Endodermal cell (in vitro differentiated cells): Measurements from ENCODE around the gene MYH13. TPM values are rescaled to one million over a fixed set of nuclear protein-coding genes. Genes with fewer than 3 reads are reported as not detected.
A peak's percentile ranks its signal among the peaks of the same experiment; 100 is the strongest.

Experiments
- DNase-seq: peaks from one replicate; pipeline ENCODE4 v3.0.0-alpha.2; 2017
- H3K27ac ChIP-seq: 2 replicates; pipeline ENCODE4 v1.5.1; 2013; ENCODE audit warnings: mild to moderate bottlenecking, low read depth, low read length, moderate library complexity
- H3K27me3 ChIP-seq: 2 replicates; pipeline ENCODE4 v1.6.1; 2013; ENCODE audit warnings: mild to moderate bottlenecking, low read length, moderate library complexity; ENCODE audit not compliant: insufficient read depth, control insufficient read depth, poor library complexity, severe bottlenecking
- H3K36me3 ChIP-seq: 2 replicates; pipeline ENCODE4 v1.7.0; 2013; ENCODE audit warnings: mild to moderate bottlenecking, low read length, moderate library complexity; ENCODE audit not compliant: control insufficient read depth, insufficient read depth
- H3K4me1 ChIP-seq: one replicate; pipeline ENCODE4 v1.7.0; 2013; ENCODE audit warnings: low read length; ENCODE audit not compliant: control insufficient read depth, insufficient read depth
- H3K4me3 ChIP-seq: 2 replicates; pipeline ENCODE4 v1.5.1; 2013; ENCODE audit warnings: mild to moderate bottlenecking, low read length, moderate library complexity
- H3K9ac ChIP-seq: 2 replicates; pipeline ENCODE4 v1.6.1; 2013; ENCODE audit warnings: mild to moderate bottlenecking, low read length, moderate library complexity; ENCODE audit not compliant: poor library complexity, severe bottlenecking; ENCODE audit errors: extremely low read depth
- H3K9me3 ChIP-seq: 2 replicates; pipeline ENCODE4 v1.6.1; 2013; ENCODE audit warnings: mild to moderate bottlenecking, low read length, moderate library complexity; ENCODE audit not compliant: control insufficient read depth
- H3K27ac Mint-ChIP-seq: 2 replicates; pipeline ENCODE4 v1.8.0; 2020; ENCODE audit warnings: mixed read lengths
- H3K27me3 Mint-ChIP-seq: 2 replicates; pipeline ENCODE4 v1.8.0; 2021; ENCODE audit warnings: mild to moderate bottlenecking, mixed read lengths; ENCODE audit not compliant: insufficient read depth
- H3K36me3 Mint-ChIP-seq: 2 replicates; pipeline ENCODE4 v1.8.0; 2020; ENCODE audit warnings: low read depth, mixed read lengths
- H3K4me1 Mint-ChIP-seq: 2 replicates; pipeline ENCODE4 v1.8.0; 2020; ENCODE audit warnings: mixed read lengths
- H3K4me3 Mint-ChIP-seq: 2 replicates; pipeline ENCODE4 v1.8.0; 2020; ENCODE audit warnings: mild to moderate bottlenecking, moderate library complexity, mixed read lengths
- H3K9me3 Mint-ChIP-seq: 2 replicates; pipeline ENCODE4 v1.8.0; 2020; ENCODE audit warnings: mild to moderate bottlenecking, mixed read lengths
- WGBS, 2 experiments: methylation state at CpG; one replicate each; pipeline versions ENCODE4 v1.1.5 to v1.1.7; 2013; ENCODE audit warnings: missing lambda C conversion rate in 2 of 2, mixed read lengths in 1 of 2; ENCODE audit not compliant: insufficient coverage in 1 of 2, insufficient read length in 1 of 2; 5-methylcytosine and 5-hydroxymethylcytosine counted together
- total RNA-seq, 2 donors: library from RNA; stranded (reverse); fragmentation: NEBNext Ultra II Directional in 1 of 2; extraction: Animal tissue kit (Norgen Biotek cat#: 25700) in 1 of 2; gene quantifications; 2 replicates in 1 of 2; 3 replicates in 1 of 2; pipeline ENCODE4 v1.2.1, GENCODE V29; 2021
- TF ChIP-seq, protein P1 (sequence below): fragments of 200-600 bp; sonication (generic); conservative IDR thresholded peaks from 2 replicates; pipeline ENCODE4 v1.5.0; 2021; ENCODE audit warnings: antibody characterized with exemption, mild to moderate bottlenecking

Gene MYH13
- total RNA-seq, 2 donors from 2014 or later, result not detected

DNA sequence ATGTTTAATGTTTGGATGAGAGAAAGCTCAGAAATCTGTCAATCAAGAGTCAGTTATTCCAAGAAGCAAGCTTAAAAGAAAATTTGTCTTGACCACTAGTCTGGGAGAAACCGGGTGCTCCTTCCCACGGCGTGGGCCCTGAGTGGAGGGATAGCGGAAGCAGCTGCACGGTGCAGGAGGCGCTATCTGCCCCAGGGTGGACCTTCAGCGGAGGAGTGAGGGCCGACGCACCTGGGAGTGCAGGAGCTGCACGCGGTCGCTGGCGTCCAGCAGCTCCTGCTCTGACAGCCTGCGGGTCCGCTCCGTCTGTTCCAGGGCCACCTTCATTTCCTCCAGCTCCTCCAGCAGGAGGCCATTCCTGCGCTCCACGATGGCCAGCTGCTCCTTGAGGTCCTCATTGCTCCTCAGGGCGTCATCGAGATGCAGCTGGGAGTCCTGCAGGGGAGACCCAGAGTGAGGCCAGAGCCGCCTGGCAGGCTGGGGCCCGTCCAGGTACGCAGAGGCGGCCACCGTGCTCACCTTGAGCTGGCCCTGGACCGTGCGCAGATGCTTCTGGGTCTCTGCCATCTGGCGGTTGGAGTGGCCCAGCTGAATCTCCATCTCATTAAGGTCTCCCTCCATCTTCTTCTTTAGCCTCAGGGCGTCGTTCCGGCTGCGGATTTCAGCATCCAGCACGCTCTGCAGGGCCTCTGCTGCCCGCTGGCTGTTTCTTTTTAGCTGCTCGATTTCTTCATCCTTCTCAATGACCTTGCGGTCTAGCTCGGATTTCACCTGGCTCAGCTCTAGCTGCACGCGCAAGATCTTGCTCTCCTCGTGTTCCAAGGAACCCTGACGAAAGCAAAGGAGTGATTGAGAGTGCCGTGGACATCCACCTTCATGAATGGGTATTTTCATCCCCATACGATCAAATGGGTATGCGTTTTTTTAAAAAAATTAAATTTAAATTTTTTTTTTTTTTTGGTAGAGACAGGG is 63.5 kb downstream of the MYH13 start:
- H3K4me1 ChIP-seq, result no peaks in the 10 kb centered on the region
- H3K27ac ChIP-seq, result no peak overlapping the region
- no peaks in the 10 kb centered on the region for H3K36me3 ChIP-seq
- no peak overlapping the region for H3K27ac Mint-ChIP-seq
- H3K4me1 Mint-ChIP-seq, result peaks cover 5% of the 10 kb centered on the region
- no peak overlapping the region for H3K4me3 Mint-ChIP-seq
- no peaks in the 10 kb centered on the region for H3K9me3 Mint-ChIP-seq
- no peaks in the 10 kb centered on the region for H3K27me3 ChIP-seq
- 94 to 95% methylated on average over 30 to 44 of the region's 44 CpGs for WGBS, 2 experiments
- TF ChIP-seq, protein P1, sequence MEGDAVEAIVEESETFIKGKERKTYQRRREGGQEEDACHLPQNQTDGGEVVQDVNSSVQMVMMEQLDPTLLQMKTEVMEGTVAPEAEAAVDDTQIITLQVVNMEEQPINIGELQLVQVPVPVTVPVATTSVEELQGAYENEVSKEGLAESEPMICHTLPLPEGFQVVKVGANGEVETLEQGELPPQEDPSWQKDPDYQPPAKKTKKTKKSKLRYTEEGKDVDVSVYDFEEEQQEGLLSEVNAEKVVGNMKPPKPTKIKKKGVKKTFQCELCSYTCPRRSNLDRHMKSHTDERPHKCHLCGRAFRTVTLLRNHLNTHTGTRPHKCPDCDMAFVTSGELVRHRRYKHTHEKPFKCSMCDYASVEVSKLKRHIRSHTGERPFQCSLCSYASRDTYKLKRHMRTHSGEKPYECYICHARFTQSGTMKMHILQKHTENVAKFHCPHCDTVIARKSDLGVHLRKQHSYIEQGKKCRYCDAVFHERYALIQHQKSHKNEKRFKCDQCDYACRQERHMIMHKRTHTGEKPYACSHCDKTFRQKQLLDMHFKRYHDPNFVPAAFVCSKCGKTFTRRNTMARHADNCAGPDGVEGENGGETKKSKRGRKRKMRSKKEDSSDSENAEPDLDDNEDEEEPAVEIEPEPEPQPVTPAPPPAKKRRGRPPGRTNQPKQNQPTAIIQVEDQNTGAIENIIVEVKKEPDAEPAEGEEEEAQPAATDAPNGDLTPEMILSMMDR, result no peak
- peak; percentile 42 for DNase-seq
- no peaks in the 10 kb centered on the region for H3K9me3 ChIP-seq
- no peak overlapping the region for H3K4me3 ChIP-seq
- H3K27me3 Mint-ChIP-seq, result no peaks in the 10 kb centered on the region
- no peaks in the 10 kb centered on the region for H3K36me3 Mint-ChIP-seq
- no peak overlapping the region for H3K9ac ChIP-seq

DNA sequence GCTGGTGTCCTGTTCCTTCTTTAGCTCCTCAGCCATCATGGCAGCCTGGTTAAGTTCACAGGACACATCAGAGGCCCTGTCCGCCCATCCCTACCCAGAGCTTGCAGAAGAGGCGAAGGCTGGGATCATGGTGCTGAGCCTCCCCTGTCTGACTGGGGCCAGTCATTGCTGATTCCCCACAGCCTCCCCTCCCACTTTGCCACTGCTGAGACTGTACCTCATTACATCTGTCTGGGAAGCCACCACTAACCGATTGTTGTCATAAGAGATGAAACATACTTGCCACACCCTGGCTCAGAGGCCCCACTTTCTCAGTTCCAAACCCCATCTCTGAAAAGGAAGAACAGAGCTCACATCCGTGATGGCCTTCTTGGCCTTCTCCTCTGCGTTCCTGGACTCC is 66.2 kb downstream of the MYH13 start:
- Mint-ChIP-seq H3K9me3 (no peaks in the 10 kb centered on the region), H3K4me1 (peaks cover 5% of the 10 kb centered on the region), H3K4me3 (no peak overlapping the region), H3K27ac (no peak overlapping the region), H3K36me3 (no peaks in the 10 kb centered on the region), H3K27me3 (no peaks in the 10 kb centered on the region)
- Histone ChIP-seq H3K36me3 (no peaks in the 10 kb centered on the region), H3K4me3 (no peak overlapping the region), H3K27ac (no peak overlapping the region), H3K4me1 (no peaks in the 10 kb centered on the region), H3K9ac (no peak overlapping the region), H3K9me3 (no peaks in the 10 kb centered on the region), H3K27me3 (no peaks in the 10 kb centered on the region)
- TF ChIP-seq, protein P1, result no peak
- DNase-seq, result peak; percentile 34
- 83 to 93% methylated on average over 2 to 5 of the region's 5 CpGs for WGBS, 2 experiments

DNA sequence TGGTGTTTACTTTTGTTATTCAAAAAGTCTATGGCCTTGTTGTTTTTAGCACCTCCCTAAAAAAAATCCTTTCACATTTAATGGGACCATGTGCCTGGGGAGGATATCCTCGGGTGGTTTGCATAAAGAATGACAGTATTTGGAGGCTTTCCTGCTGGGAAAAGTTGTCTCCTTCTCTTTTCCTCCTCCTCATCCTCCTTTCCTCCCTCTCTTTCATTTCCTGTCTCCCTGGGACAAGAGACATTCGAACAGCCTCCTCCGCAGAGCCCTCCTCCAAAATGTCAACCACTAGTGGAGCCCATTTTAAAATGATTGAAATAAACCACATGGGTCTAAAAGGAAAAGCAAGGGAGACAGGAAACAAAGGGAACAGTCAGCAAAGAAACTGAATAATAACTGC is 67.4 kb downstream of the MYH13 start:
- H3K36me3 ChIP-seq, result no peaks in the 10 kb centered on the region
- H3K27ac ChIP-seq, result no peak overlapping the region
- H3K4me3 ChIP-seq, result no peak overlapping the region
- H3K9ac ChIP-seq, result no peak overlapping the region
- Mint-ChIP-seq H3K4me3 (no peak overlapping the region), H3K36me3 (no peaks in the 10 kb centered on the region), H3K4me1 (peaks cover 5% of the 10 kb centered on the region), H3K27ac (no peak overlapping the region), H3K9me3 (no peaks in the 10 kb centered on the region), H3K27me3 (no peaks in the 10 kb centered on the region)
- TF ChIP-seq, protein P1, result no peak
- WGBS, 2 experiments, result 58% methylated on average over 3 of the region's 3 CpGs; no CpG with 5 or more reads in 1 of the 2 experiments
- H3K4me1 ChIP-seq, result no peaks in the 10 kb centered on the region
- no peaks in the 10 kb centered on the region for H3K9me3 ChIP-seq
- no peaks in the 10 kb centered on the region for H3K27me3 ChIP-seq
- DNase-seq, result peak; percentile 49
